T-cell (primary cell): ENCODE data around the gene SMARCD2. TPM values are rescaled to one million over a fixed set of nuclear protein-coding genes. Genes with fewer than 3 reads are reported as not detected.
"Not testable (repeated sequence)": the region's sequence is repeated elsewhere in the genome, so short reads cannot be mapped to it uniquely, and the experiment has no call there.

Experiments
- ATAC-seq, 4 experiments: fragments of 200-7000 bp in 3 of 4; fragments of 150-1000 bp in 1 of 4; cut with Tn5 transposase; replicated peaks in 1 of 4; 1 replicate in 3 of 4; 2 replicates in 1 of 4; pipeline ENCODE4 v1.10.0; 2021; ENCODE audit warnings: moderate library complexity in 3 of 4, mild to moderate bottlenecking in 2 of 4, moderate number of reproducible peaks in 1 of 4
- CTCF ChIA-PET, 2 donors: fragments of 300-600 bp; sonication (Branson Sonifier 250); formaldehyde crosslinking; loops; one replicate each; lab custom pipeline; 2022; ENCODE audit warnings: antibody characterized with exemption in 2 of 2; lab: Charles Lee
- POLR2A ChIA-PET, 2 donors: fragments of 300-600 bp; sonication (Branson Sonifier 250); formaldehyde crosslinking; loops; one replicate each; lab custom pipeline; 2022; ENCODE audit warnings: antibody characterized with exemption in 2 of 2; lab: Charles Lee
- DNase-seq, 35 experiments: peaks; one replicate each; pipeline versions ENCODE4 v3.0.0 to v3.0.0-alpha.2; 2013 to 2023
- H3K27ac ChIP-seq: one replicate; pipeline ENCODE4 v1.5.1; 2013; ENCODE audit warnings: low read length
- H3K27me3 ChIP-seq, 2 experiments: replicated peaks in 1 of 2; 1 replicate in 1 of 2; 2 replicates in 1 of 2; pipeline versions ENCODE4 v1.6.1 to v1.7.0; 2013; ENCODE audit warnings: low read length in 1 of 2, mixed read lengths in 1 of 2; ENCODE audit not compliant: control insufficient read depth in 2 of 2, insufficient read depth in 2 of 2; ENCODE audit errors: extremely low read depth in 1 of 2
- H3K36me3 ChIP-seq, 2 donors: 1 replicate in 1 of 2; 2 replicates in 1 of 2; pipeline versions ENCODE4 v1.6.1 to v1.7.0; 2013; ENCODE audit warnings: low read length in 1 of 2; ENCODE audit not compliant: control insufficient read depth in 2 of 2, insufficient read depth in 1 of 2; ENCODE audit errors: extremely low read depth in 1 of 2
- H3K4me1 ChIP-seq, 2 experiments: 1 replicate in 1 of 2; 2 replicates in 1 of 2; pipeline versions ENCODE4 v1.6.1 to v1.7.0; 2013; ENCODE audit warnings: low read length in 2 of 2, mixed read lengths in 1 of 2; ENCODE audit not compliant: insufficient read depth in 2 of 2, control insufficient read depth in 1 of 2; ENCODE audit errors: extremely low read depth in 1 of 2
- H3K4me3 ChIP-seq, 2 donors: 1 replicate in 1 of 2; 2 replicates in 1 of 2; pipeline versions ENCODE4 v1.5.1 to v1.7.0; 2013; ENCODE audit warnings: mild to moderate bottlenecking in 2 of 2, low read length in 1 of 2, moderate library complexity in 1 of 2; ENCODE audit not compliant: control insufficient read depth in 1 of 2; ENCODE audit errors: extremely low read depth in 1 of 2
- H3K9me3 ChIP-seq: 2 replicates; pipeline ENCODE4 v1.7.0; 2013
- H3K27ac Mint-ChIP-seq, 2 donors: one replicate each; pipeline ENCODE4 v1.8.0; 2020 to 2021; ENCODE audit warnings: mild to moderate bottlenecking in 2 of 2, mixed read lengths in 2 of 2
- H3K27me3 Mint-ChIP-seq, 2 donors: one replicate each; pipeline ENCODE4 v1.8.0; 2021 to 2022; ENCODE audit warnings: mixed read lengths in 2 of 2
- H3K36me3 Mint-ChIP-seq: one replicate; pipeline ENCODE4 v1.8.0; 2021; ENCODE audit warnings: mixed read lengths
- H3K4me1 Mint-ChIP-seq, 3 donors: one replicate each; pipeline ENCODE4 v1.8.0; 2020 to 2022; ENCODE audit warnings: mixed read lengths in 3 of 3, mild to moderate bottlenecking in 1 of 3
- H3K4me3 Mint-ChIP-seq, 3 donors: one replicate each; pipeline ENCODE4 v1.8.0; 2020 to 2022; ENCODE audit warnings: mild to moderate bottlenecking in 3 of 3, mixed read lengths in 3 of 3, moderate library complexity in 3 of 3
- H3K9me3 Mint-ChIP-seq, 3 donors: one replicate each; pipeline ENCODE4 v1.8.0; 2020 to 2022; ENCODE audit warnings: mixed read lengths in 3 of 3
- WGBS: methylation state at CpG from one replicate; pipeline ENCODE4 v1.1.5; 2013; ENCODE audit warnings: missing lambda C conversion rate; ENCODE audit not compliant: insufficient coverage; 5-methylcytosine and 5-hydroxymethylcytosine counted together
- total RNA-seq, 35 experiments: library from RNA in 6 of 35; stranded (reverse) in 6 of 35; fragments of 120-200 nt in 1 of 35; gene quantifications; one replicate each; pipeline versions ENCODE4 v1.2.1 to v1.2.4 and lab custom pipeline; 2013 to 2026

Gene SMARCD2
- total RNA-seq, 5 donors from 2014 or later (not counting 1 experiment from before 2014, with no cell fraction given), result 94.9 to 129 (median 121) TPM

- no CpG with 5 or more reads among the region's 15 CpGs for WGBS
- H3K27me3 Mint-ChIP-seq, CTCF ChIA-PET, POLR2A ChIA-PET, ATAC-seq, H3K36me3 Mint-ChIP-seq, H3K9me3 ChIP-seq, H3K4me1 Mint-ChIP-seq, H3K4me1 ChIP-seq, H3K4me3 Mint-ChIP-seq, H3K36me3 ChIP-seq, H3K4me3 ChIP-seq, H3K9me3 Mint-ChIP-seq, H3K27ac ChIP-seq, H3K27ac Mint-ChIP-seq, DNase-seq, H3K27me3 ChIP-seq: not testable (repeated sequence)
These were observed 29.3 kb upstream of the SMARCD2 start for GRCh38 chr17:63871646-63872365.

- H3K27me3 ChIP-seq, DNase-seq, H3K36me3 ChIP-seq, H3K27ac Mint-ChIP-seq, H3K27me3 Mint-ChIP-seq, H3K4me3 ChIP-seq, H3K36me3 Mint-ChIP-seq, H3K9me3 Mint-ChIP-seq, H3K4me3 Mint-ChIP-seq, H3K27ac ChIP-seq, H3K9me3 ChIP-seq, H3K4me1 Mint-ChIP-seq, POLR2A ChIA-PET, H3K4me1 ChIP-seq, ATAC-seq: not testable (repeated sequence)
- WGBS, result no CpG with 5 or more reads among the region's 4 CpGs
- CTCF ChIA-PET, result interaction anchor here in 1 of 2 donors (0.6 kb wide), 1 partner anchor 428 kb away, joined by 3 read pairs; no protein-coding TSS in a partner anchor
These were observed 27.8 kb upstream of the SMARCD2 start for GRCh38 chr17:63870292-63870665.

GRCh38 chr17:63869491-63870291 lies 27.2 kb upstream of the SMARCD2 start:
- H3K36me3 Mint-ChIP-seq, H3K9me3 ChIP-seq, H3K4me3 ChIP-seq, H3K4me1 ChIP-seq, H3K27me3 ChIP-seq, H3K36me3 ChIP-seq, POLR2A ChIA-PET, ATAC-seq, H3K27ac ChIP-seq, H3K4me3 Mint-ChIP-seq, H3K27me3 Mint-ChIP-seq, H3K4me1 Mint-ChIP-seq, H3K27ac Mint-ChIP-seq, DNase-seq, H3K9me3 Mint-ChIP-seq: not testable (repeated sequence)
- WGBS, result 80% methylated on average over 1 of the region's 9 CpGs
- CTCF ChIA-PET, result interaction anchor here in 1 of 2 donors (0.6 kb wide), 1 partner anchor 429 kb away, joined by 3 read pairs; no protein-coding TSS in a partner anchor

GRCh38 chr17:63866625-63867024 lies 24.1 kb upstream of the SMARCD2 start:
- CTCF ChIA-PET, result interaction anchor here (0.6 to 1.4 kb wide), 3 partner anchors 18 to 278 kb away, joined by 3 to 8 read pairs (median 3); no protein-coding TSS in a partner anchor
- not testable (repeated sequence) for DNase-seq, H3K9me3 ChIP-seq

GRCh38 chr17:63859257-63859656 lies 16.8 kb upstream of the SMARCD2 start:
- Histone ChIP-seq H3K4me1 (no peaks in the 10 kb centered on the region), H3K9me3 (no peaks in the 10 kb centered on the region), H3K27ac (no peak overlapping the region), H3K27me3 (no peaks in the 10 kb centered on the region), H3K4me3 (no peak overlapping the region), H3K36me3 (no peaks in the 10 kb centered on the region)
- ChIA-PET CTCF (interaction anchor here in 1 of 2 donors (0.5 to 0.6 kb wide), 2 partner anchors 884 to 1216 kb away, joined by 3 read pairs; no protein-coding TSS in a partner anchor), POLR2A (interaction anchor here in 1 of 2 donors (0.6 kb wide), 1 partner anchor 24 kb away, joined by 6 read pairs; no protein-coding TSS in a partner anchor)
- no peaks in the 10 kb centered on the region for H3K36me3 Mint-ChIP-seq
- no peaks in the 10 kb centered on the region for H3K4me1 Mint-ChIP-seq
- no peaks in the 10 kb centered on the region for H3K9me3 Mint-ChIP-seq
- WGBS, result 92% methylated on average over 2 of the region's 3 CpGs
- H3K27me3 Mint-ChIP-seq, result peaks cover 0 to 3% of the 10 kb centered on the region in 2 donors
- DNase-seq (no peak), ATAC-seq (no peak)
- no peak overlapping the region for H3K4me3 Mint-ChIP-seq
- H3K27ac Mint-ChIP-seq, result no peak overlapping the region

More at GRCh38 chr17:63866625-63867024, 24.1 kb upstream of the SMARCD2 start:
- H3K4me3 ChIP-seq, H3K4me3 Mint-ChIP-seq, H3K4me1 Mint-ChIP-seq, H3K4me1 ChIP-seq, H3K36me3 ChIP-seq, H3K9me3 Mint-ChIP-seq, H3K27ac ChIP-seq, H3K36me3 Mint-ChIP-seq, H3K27me3 ChIP-seq, H3K27me3 Mint-ChIP-seq, ATAC-seq, H3K27ac Mint-ChIP-seq: not testable (repeated sequence)
- no CpG with 5 or more reads among the region's 7 CpGs for WGBS
- POLR2A ChIA-PET, result interaction anchor here in 1 of 2 donors (0.6 kb wide), 1 partner anchor 317 kb away, joined by 3 read pairs; no protein-coding TSS in a partner anchor

- H3K27me3 ChIP-seq, H3K27ac Mint-ChIP-seq, H3K36me3 ChIP-seq, H3K27me3 Mint-ChIP-seq, H3K4me1 ChIP-seq, H3K4me1 Mint-ChIP-seq, POLR2A ChIA-PET, ATAC-seq, H3K4me3 ChIP-seq, H3K4me3 Mint-ChIP-seq, H3K9me3 Mint-ChIP-seq, H3K9me3 ChIP-seq, DNase-seq, H3K36me3 Mint-ChIP-seq, H3K27ac ChIP-seq: not testable (repeated sequence)
- CTCF ChIA-PET, result interaction anchor here in 1 of 2 donors (0.7 kb wide), 1 partner anchor 47 kb away, joined by 7 read pairs; no protein-coding TSS in a partner anchor
- WGBS, result 81% methylated on average over 5 of the region's 8 CpGs
These were observed 13.9 kb upstream of the SMARCD2 start for GRCh38 chr17:63856425-63856824.
